K562 (cell line): ENCODE results near the gene SLC9A3.

ENCODE experiments used
- EZH2 ChIP-seq: IDR thresholded peaks from 2 replicates; pipeline ENCODE4 v1.6.1; 2012; ENCODE audit warnings: low read depth, mild to moderate bottlenecking, inconsistent platforms, low read length, borderline replicate concordance
- RAD21 ChIP-seq, 2 experiments: fragments of 250-450 bp in 1 of 2; fragments of 450-650 bp in 1 of 2; sonication (Bioruptor Pico) in 1 of 2; formaldehyde crosslinking in 1 of 2; IDR thresholded peaks in 1 of 2; conservative IDR thresholded peaks in 1 of 2; 2 replicates each; pipeline versions ENCODE4 v1.4.0 to v1.8.0; 2020 to 2022; ENCODE audit warnings: mild to moderate bottlenecking in 2 of 2, moderate library complexity in 1 of 2
- TCF7L2 ChIP-seq: fragments of 150-350 bp; IDR thresholded peaks from 2 replicates; pipeline ENCODE4 v1.6.1; 2016; ENCODE audit warnings: low read depth, mild to moderate bottlenecking, low read length, moderate library complexity
- ZNF347 ChIP-seq: fragments of 450-650 bp; formaldehyde crosslinking; IDR thresholded peaks from 2 replicates; pipeline ENCODE4 v1.4.0; 2020; ENCODE audit warnings: low read depth, mild to moderate bottlenecking, moderate library complexity
- ZNF707 ChIP-seq: fragments of 250-450 bp; sonication (Bioruptor Pico); conservative IDR thresholded peaks from 2 replicates; pipeline ENCODE4 v1.8.0; 2022; ENCODE audit warnings: inconsistent platforms, mild to moderate bottlenecking, moderate library complexity
- TF ChIP-seq, protein P1 (sequence below): sonication (generic); formaldehyde crosslinking; IDR thresholded peaks from 2 replicates; pipeline ENCODE4 v1.8.0; 2023; ENCODE audit warnings: missing genetic modification reagents, mild to moderate bottlenecking, borderline replicate concordance
- TF ChIP-seq, protein P2 (sequence below), 3 experiments: IDR thresholded peaks in 2 of 3; conservative IDR thresholded peaks in 1 of 3; 2 replicates each; pipeline ENCODE4 v1.5.1; 2011 to 2012; ENCODE audit warnings: low read length in 3 of 3, mild to moderate bottlenecking in 3 of 3, control low read depth in 2 of 3, improper control_type of control experiment in 1 of 3, inconsistent platforms in 1 of 3, low read depth in 1 of 3, mixed read lengths in 1 of 3, moderate library complexity in 1 of 3; ENCODE audit not compliant: insufficient read depth in 2 of 3
- TF ChIP-seq, protein P3 (sequence below): fragments of 250-450 bp; sonication (Bioruptor Pico); IDR thresholded peaks from 2 replicates; pipeline ENCODE4 v1.5.0; 2021; ENCODE audit warnings: mild to moderate bottlenecking, borderline replicate concordance
- TF ChIP-seq, protein P4 (sequence below), 2 experiments: fragments of 450-650 bp; formaldehyde crosslinking in 1 of 2; IDR thresholded peaks; 2 replicates each; pipeline versions ENCODE4 v1.4.0 to v1.6.1; 2014 to 2020; ENCODE audit warnings: mild to moderate bottlenecking in 2 of 2, borderline replicate concordance in 1 of 2, low read depth in 1 of 2

DNA sequence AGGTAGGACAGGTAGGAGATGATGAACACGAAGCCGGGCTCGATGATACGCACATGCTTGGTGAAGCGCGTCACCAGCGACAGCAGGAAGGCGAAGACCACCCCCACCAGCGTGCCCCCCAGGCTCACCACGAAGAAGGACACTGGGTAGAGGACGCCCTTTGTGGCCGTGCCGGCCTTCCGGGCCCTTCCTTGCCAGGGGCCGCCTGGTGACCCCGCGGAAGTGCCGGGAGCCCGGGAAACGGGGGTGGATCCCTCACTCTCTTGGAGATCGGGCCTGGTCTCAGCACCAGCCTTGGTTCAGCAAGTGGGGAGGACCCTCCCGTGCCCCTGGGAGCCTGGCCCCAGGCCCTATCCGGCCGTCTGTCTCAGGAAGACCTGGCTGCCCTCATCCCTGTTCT lies 39.7 kb downstream of the SLC9A3 start:
- TF ChIP-seq, protein P1, sequence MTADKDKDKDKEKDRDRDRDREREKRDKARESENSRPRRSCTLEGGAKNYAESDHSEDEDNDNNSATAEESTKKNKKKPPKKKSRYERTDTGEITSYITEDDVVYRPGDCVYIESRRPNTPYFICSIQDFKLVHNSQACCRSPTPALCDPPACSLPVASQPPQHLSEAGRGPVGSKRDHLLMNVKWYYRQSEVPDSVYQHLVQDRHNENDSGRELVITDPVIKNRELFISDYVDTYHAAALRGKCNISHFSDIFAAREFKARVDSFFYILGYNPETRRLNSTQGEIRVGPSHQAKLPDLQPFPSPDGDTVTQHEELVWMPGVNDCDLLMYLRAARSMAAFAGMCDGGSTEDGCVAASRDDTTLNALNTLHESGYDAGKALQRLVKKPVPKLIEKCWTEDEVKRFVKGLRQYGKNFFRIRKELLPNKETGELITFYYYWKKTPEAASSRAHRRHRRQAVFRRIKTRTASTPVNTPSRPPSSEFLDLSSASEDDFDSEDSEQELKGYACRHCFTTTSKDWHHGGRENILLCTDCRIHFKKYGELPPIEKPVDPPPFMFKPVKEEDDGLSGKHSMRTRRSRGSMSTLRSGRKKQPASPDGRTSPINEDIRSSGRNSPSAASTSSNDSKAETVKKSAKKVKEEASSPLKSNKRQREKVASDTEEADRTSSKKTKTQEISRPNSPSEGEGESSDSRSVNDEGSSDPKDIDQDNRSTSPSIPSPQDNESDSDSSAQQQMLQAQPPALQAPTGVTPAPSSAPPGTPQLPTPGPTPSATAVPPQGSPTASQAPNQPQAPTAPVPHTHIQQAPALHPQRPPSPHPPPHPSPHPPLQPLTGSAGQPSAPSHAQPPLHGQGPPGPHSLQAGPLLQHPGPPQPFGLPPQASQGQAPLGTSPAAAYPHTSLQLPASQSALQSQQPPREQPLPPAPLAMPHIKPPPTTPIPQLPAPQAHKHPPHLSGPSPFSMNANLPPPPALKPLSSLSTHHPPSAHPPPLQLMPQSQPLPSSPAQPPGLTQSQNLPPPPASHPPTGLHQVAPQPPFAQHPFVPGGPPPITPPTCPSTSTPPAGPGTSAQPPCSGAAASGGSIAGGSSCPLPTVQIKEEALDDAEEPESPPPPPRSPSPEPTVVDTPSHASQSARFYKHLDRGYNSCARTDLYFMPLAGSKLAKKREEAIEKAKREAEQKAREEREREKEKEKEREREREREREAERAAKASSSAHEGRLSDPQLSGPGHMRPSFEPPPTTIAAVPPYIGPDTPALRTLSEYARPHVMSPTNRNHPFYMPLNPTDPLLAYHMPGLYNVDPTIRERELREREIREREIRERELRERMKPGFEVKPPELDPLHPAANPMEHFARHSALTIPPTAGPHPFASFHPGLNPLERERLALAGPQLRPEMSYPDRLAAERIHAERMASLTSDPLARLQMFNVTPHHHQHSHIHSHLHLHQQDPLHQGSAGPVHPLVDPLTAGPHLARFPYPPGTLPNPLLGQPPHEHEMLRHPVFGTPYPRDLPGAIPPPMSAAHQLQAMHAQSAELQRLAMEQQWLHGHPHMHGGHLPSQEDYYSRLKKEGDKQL (CRISPR knock-in tag): no peak
- TF ChIP-seq, protein P2, sequence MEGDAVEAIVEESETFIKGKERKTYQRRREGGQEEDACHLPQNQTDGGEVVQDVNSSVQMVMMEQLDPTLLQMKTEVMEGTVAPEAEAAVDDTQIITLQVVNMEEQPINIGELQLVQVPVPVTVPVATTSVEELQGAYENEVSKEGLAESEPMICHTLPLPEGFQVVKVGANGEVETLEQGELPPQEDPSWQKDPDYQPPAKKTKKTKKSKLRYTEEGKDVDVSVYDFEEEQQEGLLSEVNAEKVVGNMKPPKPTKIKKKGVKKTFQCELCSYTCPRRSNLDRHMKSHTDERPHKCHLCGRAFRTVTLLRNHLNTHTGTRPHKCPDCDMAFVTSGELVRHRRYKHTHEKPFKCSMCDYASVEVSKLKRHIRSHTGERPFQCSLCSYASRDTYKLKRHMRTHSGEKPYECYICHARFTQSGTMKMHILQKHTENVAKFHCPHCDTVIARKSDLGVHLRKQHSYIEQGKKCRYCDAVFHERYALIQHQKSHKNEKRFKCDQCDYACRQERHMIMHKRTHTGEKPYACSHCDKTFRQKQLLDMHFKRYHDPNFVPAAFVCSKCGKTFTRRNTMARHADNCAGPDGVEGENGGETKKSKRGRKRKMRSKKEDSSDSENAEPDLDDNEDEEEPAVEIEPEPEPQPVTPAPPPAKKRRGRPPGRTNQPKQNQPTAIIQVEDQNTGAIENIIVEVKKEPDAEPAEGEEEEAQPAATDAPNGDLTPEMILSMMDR (IDR thresholded peaks at IDR 0.05 in 2 of 3, conservative IDR thresholded peaks at IDR 0.05 in 1 of 3; ENCODE audit: insufficient read depth in 2 of 3, low read depth in 1 of 3, low read length in 3 of 3): no peak
- TF ChIP-seq, protein P3, sequence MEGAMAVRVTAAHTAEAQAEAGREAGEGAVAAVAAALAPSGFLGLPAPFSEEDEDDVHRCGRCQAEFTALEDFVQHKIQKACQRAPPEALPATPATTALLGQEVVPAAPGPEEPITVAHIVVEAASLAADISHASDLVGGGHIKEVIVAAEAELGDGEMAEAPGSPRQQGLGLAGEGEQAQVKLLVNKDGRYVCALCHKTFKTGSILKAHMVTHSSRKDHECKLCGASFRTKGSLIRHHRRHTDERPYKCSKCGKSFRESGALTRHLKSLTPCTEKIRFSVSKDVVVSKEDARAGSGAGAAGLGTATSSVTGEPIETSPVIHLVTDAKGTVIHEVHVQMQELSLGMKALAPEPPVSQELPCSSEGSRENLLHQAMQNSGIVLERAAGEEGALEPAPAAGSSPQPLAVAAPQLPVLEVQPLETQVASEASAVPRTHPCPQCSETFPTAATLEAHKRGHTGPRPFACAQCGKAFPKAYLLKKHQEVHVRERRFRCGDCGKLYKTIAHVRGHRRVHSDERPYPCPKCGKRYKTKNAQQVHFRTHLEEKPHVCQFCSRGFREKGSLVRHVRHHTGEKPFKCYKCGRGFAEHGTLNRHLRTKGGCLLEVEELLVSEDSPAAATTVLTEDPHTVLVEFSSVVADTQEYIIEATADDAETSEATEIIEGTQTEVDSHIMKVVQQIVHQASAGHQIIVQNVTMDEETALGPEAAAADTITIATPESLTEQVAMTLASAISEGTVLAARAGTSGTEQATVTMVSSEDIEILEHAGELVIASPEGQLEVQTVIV: no peak
- no peak for TF ChIP-seq ZNF707
- TF ChIP-seq TCF7L2: no peak
- no peak for TF ChIP-seq EZH2
- TF ChIP-seq ZNF347 (CRISPR knock-in tag): no peak
- TF ChIP-seq, protein P4, sequence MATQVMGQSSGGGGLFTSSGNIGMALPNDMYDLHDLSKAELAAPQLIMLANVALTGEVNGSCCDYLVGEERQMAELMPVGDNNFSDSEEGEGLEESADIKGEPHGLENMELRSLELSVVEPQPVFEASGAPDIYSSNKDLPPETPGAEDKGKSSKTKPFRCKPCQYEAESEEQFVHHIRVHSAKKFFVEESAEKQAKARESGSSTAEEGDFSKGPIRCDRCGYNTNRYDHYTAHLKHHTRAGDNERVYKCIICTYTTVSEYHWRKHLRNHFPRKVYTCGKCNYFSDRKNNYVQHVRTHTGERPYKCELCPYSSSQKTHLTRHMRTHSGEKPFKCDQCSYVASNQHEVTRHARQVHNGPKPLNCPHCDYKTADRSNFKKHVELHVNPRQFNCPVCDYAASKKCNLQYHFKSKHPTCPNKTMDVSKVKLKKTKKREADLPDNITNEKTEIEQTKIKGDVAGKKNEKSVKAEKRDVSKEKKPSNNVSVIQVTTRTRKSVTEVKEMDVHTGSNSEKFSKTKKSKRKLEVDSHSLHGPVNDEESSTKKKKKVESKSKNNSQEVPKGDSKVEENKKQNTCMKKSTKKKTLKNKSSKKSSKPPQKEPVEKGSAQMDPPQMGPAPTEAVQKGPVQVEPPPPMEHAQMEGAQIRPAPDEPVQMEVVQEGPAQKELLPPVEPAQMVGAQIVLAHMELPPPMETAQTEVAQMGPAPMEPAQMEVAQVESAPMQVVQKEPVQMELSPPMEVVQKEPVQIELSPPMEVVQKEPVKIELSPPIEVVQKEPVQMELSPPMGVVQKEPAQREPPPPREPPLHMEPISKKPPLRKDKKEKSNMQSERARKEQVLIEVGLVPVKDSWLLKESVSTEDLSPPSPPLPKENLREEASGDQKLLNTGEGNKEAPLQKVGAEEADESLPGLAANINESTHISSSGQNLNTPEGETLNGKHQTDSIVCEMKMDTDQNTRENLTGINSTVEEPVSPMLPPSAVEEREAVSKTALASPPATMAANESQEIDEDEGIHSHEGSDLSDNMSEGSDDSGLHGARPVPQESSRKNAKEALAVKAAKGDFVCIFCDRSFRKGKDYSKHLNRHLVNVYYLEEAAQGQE (IDR thresholded peaks at IDR 0.05; ENCODE audit: borderline replicate concordance): no peak
- TF ChIP-seq, protein P4 (CRISPR knock-in tag; IDR thresholded peaks at IDR 0.05; ENCODE audit: low read depth): no peak
- no peak for TF ChIP-seq RAD21 (CRISPR knock-in tag; conservative IDR thresholded peaks at IDR 0.05 in 1 of 2, IDR thresholded peaks at IDR 0.05 in 1 of 2)
